CD14-positive monocyte (primary cell): ENCODE data around the gene CTDP1. TPM values are rescaled to one million over a fixed set of nuclear protein-coding genes. Genes with fewer than 3 reads are reported as not detected.

Experiments
- DNase-seq, 3 donors: peaks; one replicate each; pipeline ENCODE4 v3.0.0-alpha.2; 2011 to 2022
- H2AFZ ChIP-seq: 2 replicates; pipeline ENCODE4 v1.6.0; 2012; ENCODE audit warnings: mild to moderate bottlenecking, low read depth, low read length, inconsistent platforms; ENCODE audit not compliant: insufficient read depth, poor library complexity, severe bottlenecking
- H3K27ac ChIP-seq, 2 donors: 1 replicate in 1 of 2; 2 replicates in 1 of 2; pipeline ENCODE4 v1.5.1; 2012 to 2013; ENCODE audit warnings: low read length in 2 of 2, control low read depth in 1 of 2, inconsistent platforms in 1 of 2, low read depth in 1 of 2, mild to moderate bottlenecking in 1 of 2
- H3K27me3 ChIP-seq, 2 donors: one replicate each; pipeline versions ENCODE4 v1.6.0 to v1.6.1; 2011 to 2013; ENCODE audit warnings: low read length in 2 of 2; ENCODE audit not compliant: control insufficient read depth in 2 of 2, insufficient read depth in 2 of 2
- H3K36me3 ChIP-seq, 2 donors: replicated peaks in 1 of 2; 1 replicate in 1 of 2; 2 replicates in 1 of 2; pipeline versions ENCODE4 v1.5.1 to v1.6.1; 2012 to 2013; ENCODE audit warnings: low read length in 2 of 2, control low read depth in 1 of 2, inconsistent platforms in 1 of 2, mild to moderate bottlenecking in 1 of 2; ENCODE audit not compliant: insufficient read depth in 2 of 2, control insufficient read depth in 1 of 2
- H3K4me1 ChIP-seq, 2 donors: 1 replicate in 1 of 2; 2 replicates in 1 of 2; pipeline versions ENCODE4 v1.5.1 to v1.6.1; 2012 to 2013; ENCODE audit warnings: low read length in 2 of 2, control low read depth in 1 of 2, inconsistent platforms in 1 of 2, mild to moderate bottlenecking in 1 of 2, moderate library complexity in 1 of 2; ENCODE audit not compliant: insufficient read depth in 2 of 2, control insufficient read depth in 1 of 2
- H3K4me2 ChIP-seq: replicated peaks from 2 replicates; pipeline ENCODE3; 2012; ENCODE audit warnings: low read length, moderate library complexity, mild to moderate bottlenecking; ENCODE audit not compliant: poor library complexity, severe bottlenecking; ENCODE audit errors: extremely low read depth
- H3K4me3 ChIP-seq, 3 experiments: fragments of 200-600 bp in 1 of 3; sonication (generic) in 1 of 3; replicated peaks in 1 of 3; 1 replicate in 2 of 3; 2 replicates in 1 of 3; pipeline ENCODE4 v1.5.1; 2011 to 2013; ENCODE audit warnings: low read length in 3 of 3, mild to moderate bottlenecking in 3 of 3, control low read depth in 2 of 3, low read depth in 2 of 3, inconsistent platforms in 1 of 3, moderate library complexity in 1 of 3
- H3K79me2 ChIP-seq: 2 replicates; pipeline ENCODE4 v1.6.0; 2012; ENCODE audit warnings: mild to moderate bottlenecking, control low read depth, inconsistent platforms, low read length, moderate library complexity; ENCODE audit not compliant: insufficient read depth
- H3K9ac ChIP-seq: 2 replicates; pipeline ENCODE4 v1.6.0; 2017; ENCODE audit warnings: low read length, mild to moderate bottlenecking; ENCODE audit not compliant: insufficient read depth, poor library complexity, severe bottlenecking
- H3K9me3 ChIP-seq, 2 donors: replicated peaks in 1 of 2; 1 replicate in 1 of 2; 2 replicates in 1 of 2; pipeline versions ENCODE4 v1.5.1 to v1.6.1; 2012 to 2013; ENCODE audit warnings: low read length in 2 of 2, control low read depth in 1 of 2; ENCODE audit not compliant: control insufficient read depth in 1 of 2, insufficient read depth in 1 of 2
- H4K20me1 ChIP-seq: 2 replicates; pipeline ENCODE4 v1.6.0; 2012; ENCODE audit warnings: mild to moderate bottlenecking, low read length, control low read depth, moderate library complexity; ENCODE audit not compliant: insufficient read depth
- H3K27ac Mint-ChIP-seq, 7 donors: one replicate each; pipeline ENCODE4 v1.8.0; 2020; ENCODE audit warnings: mild to moderate bottlenecking in 7 of 7, mixed read lengths in 7 of 7, moderate library complexity in 6 of 7, inconsistent platforms in 2 of 7
- H3K27me3 Mint-ChIP-seq, 3 donors: one replicate each; pipeline ENCODE4 v1.8.0; 2021 to 2022; ENCODE audit warnings: low read depth in 3 of 3, mild to moderate bottlenecking in 3 of 3, mixed read lengths in 3 of 3, moderate library complexity in 3 of 3, inconsistent platforms in 1 of 3
- H3K36me3 Mint-ChIP-seq, 2 donors: one replicate each; pipeline ENCODE4 v1.8.0; 2020; ENCODE audit warnings: mixed read lengths in 2 of 2, inconsistent platforms in 1 of 2, mild to moderate bottlenecking in 1 of 2
- H3K4me1 Mint-ChIP-seq: one replicate; pipeline ENCODE4 v1.8.0; 2020; ENCODE audit warnings: mild to moderate bottlenecking, mixed read lengths
- H3K4me3 Mint-ChIP-seq, 2 donors: one replicate each; pipeline ENCODE4 v1.8.0; 2020; ENCODE audit warnings: mild to moderate bottlenecking in 2 of 2, mixed read lengths in 2 of 2, moderate library complexity in 1 of 2
- H3K9me3 Mint-ChIP-seq, 7 donors: one replicate each; pipeline ENCODE4 v1.8.0; 2020 to 2022; ENCODE audit warnings: mixed read lengths in 7 of 7, mild to moderate bottlenecking in 6 of 7, moderate library complexity in 6 of 7, inconsistent platforms in 2 of 7
- WGBS: methylation state at CpG from one replicate; pipeline ENCODE4 v1.1.5; 2013; ENCODE audit warnings: missing lambda C conversion rate; ENCODE audit not compliant: insufficient coverage; 5-methylcytosine and 5-hydroxymethylcytosine counted together
- intact Hi-C, 2 donors: fragments of 100-400 bp; cut with micrococcal nuclease; formaldehyde crosslinking; loops; one replicate each; pipeline versions ENCODE4 v1.15.0 to v1.15.1; 2023
- polyA plus RNA-seq, 3 donors: library from polyadenylated mRNA; depleted of rRNA in 1 of 3; unstranded in 2 of 3; stranded (reverse) in 1 of 3; fragments of 300-500 nt in 2 of 3; fragments of >200 nt in 1 of 3; fragmentation: Illumina TruSeq in 2 of 3; gene quantifications; 1 replicate in 2 of 3; 2 replicates in 1 of 3; pipeline ENCODE4 v1.2.3, GENCODE V29; 2012 to 2021
- TF ChIP-seq, protein P1 (sequence below): fragments of 200-600 bp; IDR thresholded peaks from one replicate; pipeline ENCODE4 v1.8.0; 2022; ENCODE audit warnings: antibody characterized with exemption, mild to moderate bottlenecking

CTDP1 gene
- polyA plus RNA-seq, 3 donors, result 9.1 to 13.9 (median 9.1) TPM

DNA sequence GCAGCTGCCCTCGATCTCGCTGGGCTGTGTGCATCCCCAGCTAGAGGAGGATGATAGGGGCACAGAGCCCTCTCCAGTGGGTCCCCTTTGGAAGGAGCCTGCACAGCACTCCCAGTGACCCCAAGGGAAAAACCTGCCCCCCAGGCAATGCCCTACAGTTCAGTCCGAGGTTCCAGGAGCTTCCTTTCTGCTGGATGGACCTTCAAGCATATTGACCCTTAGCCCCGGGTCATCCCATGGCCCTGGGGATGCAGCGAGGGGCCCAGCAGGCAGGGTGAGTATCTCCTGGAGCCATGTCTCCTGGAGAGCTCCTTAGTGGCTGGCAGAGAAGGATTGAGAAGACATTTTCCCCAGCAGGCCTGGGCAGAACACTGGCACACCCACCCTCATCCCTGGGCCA, 45.4 kb upstream of the CTDP1 start:
- Mint-ChIP-seq H3K9me3 (peaks cover 6 to 17% (median 11%) of the 10 kb centered on the region in 7 donors), H3K36me3 (no peaks in the 10 kb centered on the region), H3K4me3 (no peak overlapping the region), H3K27ac (no peak overlapping the region), H3K27me3 (peaks cover 19 to 30% (median 21%) of the 10 kb centered on the region in 3 donors), H3K4me1 (no peaks in the 10 kb centered on the region)
- intact Hi-C loops, result no loop called here
- Histone ChIP-seq H3K4me2 (no peak overlapping the region), H3K4me1 (no peaks in the 10 kb centered on the region), H3K4me3 (no peak overlapping the region), H3K27ac (no peak overlapping the region), H4K20me1 (no peaks in the 10 kb centered on the region), H3K9ac (no peak overlapping the region), H3K9me3 (peaks cover 0 to 9% of the 10 kb centered on the region in 2 donors), H3K79me2 (no peaks in the 10 kb centered on the region), H3K36me3 (no peaks in the 10 kb centered on the region), H2AFZ (no peak overlapping the region), H3K27me3 (peaks cover 4 to 16% of the 10 kb centered on the region in 2 donors)
- no peak for DNase-seq
- TF ChIP-seq, protein P1, sequence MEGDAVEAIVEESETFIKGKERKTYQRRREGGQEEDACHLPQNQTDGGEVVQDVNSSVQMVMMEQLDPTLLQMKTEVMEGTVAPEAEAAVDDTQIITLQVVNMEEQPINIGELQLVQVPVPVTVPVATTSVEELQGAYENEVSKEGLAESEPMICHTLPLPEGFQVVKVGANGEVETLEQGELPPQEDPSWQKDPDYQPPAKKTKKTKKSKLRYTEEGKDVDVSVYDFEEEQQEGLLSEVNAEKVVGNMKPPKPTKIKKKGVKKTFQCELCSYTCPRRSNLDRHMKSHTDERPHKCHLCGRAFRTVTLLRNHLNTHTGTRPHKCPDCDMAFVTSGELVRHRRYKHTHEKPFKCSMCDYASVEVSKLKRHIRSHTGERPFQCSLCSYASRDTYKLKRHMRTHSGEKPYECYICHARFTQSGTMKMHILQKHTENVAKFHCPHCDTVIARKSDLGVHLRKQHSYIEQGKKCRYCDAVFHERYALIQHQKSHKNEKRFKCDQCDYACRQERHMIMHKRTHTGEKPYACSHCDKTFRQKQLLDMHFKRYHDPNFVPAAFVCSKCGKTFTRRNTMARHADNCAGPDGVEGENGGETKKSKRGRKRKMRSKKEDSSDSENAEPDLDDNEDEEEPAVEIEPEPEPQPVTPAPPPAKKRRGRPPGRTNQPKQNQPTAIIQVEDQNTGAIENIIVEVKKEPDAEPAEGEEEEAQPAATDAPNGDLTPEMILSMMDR, result no peak
- 100% methylated on average over 5 of the region's 5 CpGs for WGBS

- Mint-ChIP-seq H3K4me3 (peak overlapping the region in 1 of 2 donors; percentile 36), H3K27me3 (peaks cover 19 to 35% (median 20%) of the 10 kb centered on the region in 3 donors), H3K4me1 (peaks cover 3% of the 10 kb centered on the region), H3K9me3 (peaks cover 6 to 17% (median 11%) of the 10 kb centered on the region in 7 donors), H3K27ac (no peak overlapping the region), H3K36me3 (no peaks in the 10 kb centered on the region)
- no peaks in the 10 kb centered on the region for H4K20me1 ChIP-seq
- H3K9me3 ChIP-seq, result peaks cover 0 to 9% of the 10 kb centered on the region in 2 donors
- TF ChIP-seq, protein P1, result no peak
- no peak overlapping the region for H3K27ac ChIP-seq
- peaks cover 4 to 16% of the 10 kb centered on the region in 2 donors for H3K27me3 ChIP-seq
- DNase-seq, result no peak
- no peaks in the 10 kb centered on the region for H3K36me3 ChIP-seq
- H3K4me3 ChIP-seq, result no peak overlapping the region
- no peak overlapping the region for H3K4me2 ChIP-seq
- H3K79me2 ChIP-seq, result no peaks in the 10 kb centered on the region
- H3K4me1 ChIP-seq, result no peaks in the 10 kb centered on the region
- H3K9ac ChIP-seq, result no peak overlapping the region
- H2AFZ ChIP-seq, result no peak overlapping the region
- 92% methylated on average over 18 of the region's 23 CpGs for WGBS
- intact Hi-C loops, result no loop called here
Measured at GRCh38 chr18:79634593-79635426, 44.8 kb upstream of the CTDP1 start.
